ENCODE results near the gene TAPT1.

GRCh38 chr4:16231570-16232245 is 5.4 kb upstream of the TAPT1 start:
- TF ChIP-seq CTCF (IDR thresholded peaks at IDR 0.05) (no peak), POLR2A (IDR thresholded peaks at IDR 0.05) (no peak)
